ENCODE measurements around the gene RDH12. TPM values are rescaled to one million over a fixed set of nuclear protein-coding genes. Genes with fewer than 3 reads are reported as not detected.

Gene RDH12
- total RNA-seq, 1 experiment from 2014 or later, result 0.27 TPM

DNA sequence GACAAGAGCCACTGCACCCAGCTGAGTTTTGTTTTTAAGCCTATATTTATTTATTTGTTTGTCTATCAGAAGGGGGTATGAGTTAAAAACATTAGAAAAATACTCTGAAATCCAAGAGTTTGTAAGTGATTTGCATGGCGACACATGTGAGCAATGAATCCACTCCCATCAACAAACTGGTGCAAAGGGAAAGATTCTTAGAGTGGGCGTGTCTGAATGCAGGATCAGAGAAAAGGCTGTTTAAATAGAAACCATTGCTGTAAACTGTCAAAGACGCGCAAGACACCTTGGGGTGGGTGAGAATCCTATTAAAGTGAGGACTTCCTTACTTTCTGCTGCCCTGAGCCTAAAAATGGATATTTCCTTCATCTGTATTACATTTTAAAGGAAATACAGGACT is 62.8 kb downstream of the RDH12 start:
- no peak overlapping the region for H3K27ac ChIP-seq (ENCODE audit: low read depth, low read length)
- H4K20me1 ChIP-seq (ENCODE audit: insufficient read depth), result no peaks in the 10 kb centered on the region
- no TSS peak for BruUV-seq (replicated peaks)
- H3K9me2 ChIP-seq (ENCODE audit: insufficient read depth), result no peaks in the 10 kb centered on the region
- ChIA-PET RAD21 (ENCODE audit: low non-redundant PET in 1 of 2, low total read pairs in 2 of 2, uncharacterized antibody in 2 of 2, unreplicated experiment in 2 of 2) (no interaction called here), CTCF (no interaction called here), POLR2A (no interaction called here)
- H2AFZ ChIP-seq (ENCODE audit: low read depth, low read length, poor library complexity, severe bottlenecking), result no peak overlapping the region
- no peaks in the 10 kb centered on the region for H3K4me1 ChIP-seq (ENCODE audit: control insufficient read depth in 1 of 2, insufficient read depth in 2 of 2, low read length in 2 of 2)
- H3K4me2 ChIP-seq (ENCODE audit: low read length), result no peak overlapping the region
- DNase-seq (ENCODE audit: low read depth, low spot score) (no peak), ATAC-seq (no peak)
- H3K36me3 ChIP-seq (ENCODE audit: control insufficient read depth in 1 of 2, insufficient read depth in 2 of 2, low read length in 2 of 2), result peaks cover 0 to 5% of the 10 kb centered on the region in 2 experiments; a peak in 2 of 4 replicates
- no peak overlapping the region for H3K9ac ChIP-seq (ENCODE audit: low read length)
- no peaks in the 10 kb centered on the region for H3K79me2 ChIP-seq (ENCODE audit: insufficient read depth, low read length)
- intact Hi-C loops (cut with micrococcal nuclease), result no loop called here
- no peaks in the 10 kb centered on the region for H3K9me3 ChIP-seq (ENCODE audit: control insufficient read depth in 1 of 2, insufficient read depth in 1 of 2, low read depth in 1 of 2, low read length in 2 of 2)
- no peak overlapping the region for H3K4me3 ChIP-seq (replicated peaks in 1 of 2; ENCODE audit: low read depth in 1 of 2, low read length in 2 of 2)
- TF ChIP-seq ATF3 (IDR thresholded peaks at IDR 0.05) (no peak), JUND (IDR thresholded peaks at IDR 0.05) (no peak), RAD21 (IDR thresholded peaks at IDR 0.05; ENCODE audit: low read depth) (no peak), EGR1 (IDR thresholded peaks at IDR 0.05; ENCODE audit: low read depth) (no peak), POLR2AphosphoS5 (IDR thresholded peaks at IDR 0.05; ENCODE audit: low read depth, low read length) (no peak), EZH2phosphoT487 (IDR thresholded peaks at IDR 0.05; ENCODE audit: borderline replicate concordance) (no peak), ELF1 (IDR thresholded peaks at IDR 0.05; ENCODE audit: borderline replicate concordance, low read depth) (no peak)
- TF ChIP-seq, protein P1, sequence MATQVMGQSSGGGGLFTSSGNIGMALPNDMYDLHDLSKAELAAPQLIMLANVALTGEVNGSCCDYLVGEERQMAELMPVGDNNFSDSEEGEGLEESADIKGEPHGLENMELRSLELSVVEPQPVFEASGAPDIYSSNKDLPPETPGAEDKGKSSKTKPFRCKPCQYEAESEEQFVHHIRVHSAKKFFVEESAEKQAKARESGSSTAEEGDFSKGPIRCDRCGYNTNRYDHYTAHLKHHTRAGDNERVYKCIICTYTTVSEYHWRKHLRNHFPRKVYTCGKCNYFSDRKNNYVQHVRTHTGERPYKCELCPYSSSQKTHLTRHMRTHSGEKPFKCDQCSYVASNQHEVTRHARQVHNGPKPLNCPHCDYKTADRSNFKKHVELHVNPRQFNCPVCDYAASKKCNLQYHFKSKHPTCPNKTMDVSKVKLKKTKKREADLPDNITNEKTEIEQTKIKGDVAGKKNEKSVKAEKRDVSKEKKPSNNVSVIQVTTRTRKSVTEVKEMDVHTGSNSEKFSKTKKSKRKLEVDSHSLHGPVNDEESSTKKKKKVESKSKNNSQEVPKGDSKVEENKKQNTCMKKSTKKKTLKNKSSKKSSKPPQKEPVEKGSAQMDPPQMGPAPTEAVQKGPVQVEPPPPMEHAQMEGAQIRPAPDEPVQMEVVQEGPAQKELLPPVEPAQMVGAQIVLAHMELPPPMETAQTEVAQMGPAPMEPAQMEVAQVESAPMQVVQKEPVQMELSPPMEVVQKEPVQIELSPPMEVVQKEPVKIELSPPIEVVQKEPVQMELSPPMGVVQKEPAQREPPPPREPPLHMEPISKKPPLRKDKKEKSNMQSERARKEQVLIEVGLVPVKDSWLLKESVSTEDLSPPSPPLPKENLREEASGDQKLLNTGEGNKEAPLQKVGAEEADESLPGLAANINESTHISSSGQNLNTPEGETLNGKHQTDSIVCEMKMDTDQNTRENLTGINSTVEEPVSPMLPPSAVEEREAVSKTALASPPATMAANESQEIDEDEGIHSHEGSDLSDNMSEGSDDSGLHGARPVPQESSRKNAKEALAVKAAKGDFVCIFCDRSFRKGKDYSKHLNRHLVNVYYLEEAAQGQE (IDR thresholded peaks at IDR 0.05; ENCODE audit: low read depth), result no peak
- no peaks in the 10 kb centered on the region for H3K27me3 ChIP-seq (ENCODE audit: insufficient read depth, low read length)
